HEK293 (cell line): ENCODE data around the gene DEAF1.
A peak's percentile ranks its signal among the peaks of the same experiment; 100 is the strongest.

Source experiments
- GLI2 ChIP-seq: fragments of 450-650 bp; formaldehyde crosslinking; IDR thresholded peaks from 2 replicates; pipeline ENCODE4; 2017; ENCODE audit warnings: missing biosample characterization, missing genetic modification characterization, low read depth, borderline replicate concordance
- GLIS1 ChIP-seq: fragments of 450-650 bp; formaldehyde crosslinking; IDR thresholded peaks from 2 replicates; pipeline ENCODE4 v1.5.1; 2016; ENCODE audit warnings: missing biosample characterization, missing genetic modification characterization
- HOXC10 ChIP-seq: sonication (generic); formaldehyde crosslinking; IDR thresholded peaks from 2 replicates; pipeline ENCODE4 v1.8.1; 2023; ENCODE audit warnings: mild to moderate bottlenecking, missing genetic modification reagents
- MYNN ChIP-seq: fragments of 450-650 bp; formaldehyde crosslinking; IDR thresholded peaks from 2 replicates; pipeline ENCODE4 v1.5.1; 2016; ENCODE audit warnings: missing biosample characterization, missing genetic modification characterization, borderline replicate concordance
- PATZ1 ChIP-seq: fragments of 450-650 bp; formaldehyde crosslinking; IDR thresholded peaks from 2 replicates; pipeline ENCODE4 v1.5.1; 2016; ENCODE audit warnings: missing biosample characterization, missing genetic modification characterization
- SCRT1 ChIP-seq: fragments of 450-650 bp; formaldehyde crosslinking; IDR thresholded peaks from 2 replicates; pipeline ENCODE4 v1.5.1; 2016; ENCODE audit warnings: missing biosample characterization, missing genetic modification characterization, borderline replicate concordance
- SP3 ChIP-seq: fragments of 450-650 bp; formaldehyde crosslinking; IDR thresholded peaks from 2 replicates; pipeline ENCODE4 v1.5.1; 2016; ENCODE audit warnings: missing biosample characterization, missing genetic modification characterization
- ZBTB17 ChIP-seq: fragments of 450-650 bp; formaldehyde crosslinking; IDR thresholded peaks from 2 replicates; pipeline ENCODE4 v1.5.1; 2016; ENCODE audit warnings: missing biosample characterization, missing genetic modification characterization
- ZBTB20 ChIP-seq: fragments of 450-650 bp; formaldehyde crosslinking; IDR thresholded peaks from 2 replicates; pipeline ENCODE4 v1.5.1; 2016; ENCODE audit warnings: missing biosample characterization, missing genetic modification characterization
- ZBTB7A ChIP-seq: fragments of 450-650 bp; formaldehyde crosslinking; IDR thresholded peaks from 2 replicates; pipeline ENCODE4 v1.5.1; 2016; ENCODE audit warnings: low read depth, missing biosample characterization, missing genetic modification characterization
- ZFP3 ChIP-seq: fragments of 450-650 bp; formaldehyde crosslinking; IDR thresholded peaks from 2 replicates; pipeline ENCODE4 v1.5.1; 2016; ENCODE audit warnings: low read depth, missing biosample characterization, missing genetic modification characterization
- ZNF121 ChIP-seq: fragments of 450-650 bp; formaldehyde crosslinking; IDR thresholded peaks from 2 replicates; pipeline ENCODE4 v1.5.1; 2016; ENCODE audit warnings: missing biosample characterization, missing genetic modification characterization
- ZNF132 ChIP-seq: fragments of 450-650 bp; formaldehyde crosslinking; IDR thresholded peaks from 2 replicates; pipeline ENCODE4 v1.5.1; 2017; ENCODE audit warnings: missing biosample characterization, missing genetic modification characterization, borderline replicate concordance
- ZNF211 ChIP-seq: fragments of 450-650 bp; formaldehyde crosslinking; IDR thresholded peaks from 2 replicates; pipeline ENCODE4 v1.5.1; 2016; ENCODE audit warnings: low read depth, missing biosample characterization, missing genetic modification characterization
- ZNF214 ChIP-seq: fragments of 450-650 bp; formaldehyde crosslinking; IDR thresholded peaks from 2 replicates; pipeline ENCODE4 v1.5.1; 2017; ENCODE audit warnings: missing biosample characterization, mild to moderate bottlenecking, missing genetic modification characterization, borderline replicate concordance
- ZNF26 ChIP-seq: fragments of 450-650 bp; formaldehyde crosslinking; IDR thresholded peaks from 2 replicates; pipeline ENCODE4 v1.5.1; 2016; ENCODE audit warnings: missing biosample characterization, missing genetic modification characterization
- ZNF366 ChIP-seq: fragments of 450-650 bp; formaldehyde crosslinking; conservative IDR thresholded peaks from 2 replicates; pipeline ENCODE4 v1.5.1; 2016; ENCODE audit warnings: missing biosample characterization, missing genetic modification characterization
- ZNF391 ChIP-seq: fragments of 450-650 bp; formaldehyde crosslinking; IDR thresholded peaks from 2 replicates; pipeline ENCODE4 v1.5.1; 2016; ENCODE audit warnings: low read depth, missing biosample characterization, missing genetic modification characterization, borderline replicate concordance
- ZNF555 ChIP-seq: fragments of 450-650 bp; formaldehyde crosslinking; conservative IDR thresholded peaks from 2 replicates; pipeline ENCODE4 v1.5.1; 2017; ENCODE audit warnings: missing biosample characterization, mild to moderate bottlenecking, missing genetic modification characterization, inconsistent platforms
- ZNF639 ChIP-seq: fragments of 450-650 bp; formaldehyde crosslinking; IDR thresholded peaks from 2 replicates; pipeline ENCODE4 v1.5.1; 2016; ENCODE audit warnings: missing biosample characterization, missing genetic modification characterization
- ZNF654 ChIP-seq: fragments of 450-650 bp; formaldehyde crosslinking; IDR thresholded peaks from 2 replicates; pipeline ENCODE4 v1.5.1; 2016; ENCODE audit warnings: low read depth, missing biosample characterization, missing genetic modification characterization
- ZNF660 ChIP-seq: fragments of 450-650 bp; IDR thresholded peaks from 2 replicates; pipeline ENCODE4 v1.5.1; 2018; ENCODE audit warnings: missing biosample characterization, mild to moderate bottlenecking, missing genetic modification characterization
- ZNF76 ChIP-seq: fragments of 450-650 bp; formaldehyde crosslinking; IDR thresholded peaks from 2 replicates; pipeline ENCODE4; 2016; ENCODE audit warnings: low read depth, missing biosample characterization, missing genetic modification characterization, borderline replicate concordance
- ZNF785 ChIP-seq: fragments of 450-650 bp; formaldehyde crosslinking; IDR thresholded peaks from 2 replicates; pipeline ENCODE4 v1.5.1; 2016; ENCODE audit warnings: missing biosample characterization, missing genetic modification characterization
- TF ChIP-seq, protein P1 (sequence below): fragments of 450-650 bp; formaldehyde crosslinking; IDR thresholded peaks from 2 replicates; pipeline ENCODE4 v1.5.1; 2016; ENCODE audit warnings: missing biosample characterization, missing genetic modification characterization, low read depth
- TF ChIP-seq, protein P2 (sequence below): fragments of 450-650 bp; formaldehyde crosslinking; IDR thresholded peaks from 2 replicates; pipeline ENCODE4 v1.5.1; 2016; ENCODE audit warnings: missing biosample characterization, missing genetic modification characterization
- TF ChIP-seq, protein P3 (sequence below): fragments of 450-650 bp; formaldehyde crosslinking; IDR thresholded peaks from 2 replicates; pipeline ENCODE4 v1.5.1; 2016; ENCODE audit warnings: missing biosample characterization, missing genetic modification characterization

The DEAF1 gene

DNA sequence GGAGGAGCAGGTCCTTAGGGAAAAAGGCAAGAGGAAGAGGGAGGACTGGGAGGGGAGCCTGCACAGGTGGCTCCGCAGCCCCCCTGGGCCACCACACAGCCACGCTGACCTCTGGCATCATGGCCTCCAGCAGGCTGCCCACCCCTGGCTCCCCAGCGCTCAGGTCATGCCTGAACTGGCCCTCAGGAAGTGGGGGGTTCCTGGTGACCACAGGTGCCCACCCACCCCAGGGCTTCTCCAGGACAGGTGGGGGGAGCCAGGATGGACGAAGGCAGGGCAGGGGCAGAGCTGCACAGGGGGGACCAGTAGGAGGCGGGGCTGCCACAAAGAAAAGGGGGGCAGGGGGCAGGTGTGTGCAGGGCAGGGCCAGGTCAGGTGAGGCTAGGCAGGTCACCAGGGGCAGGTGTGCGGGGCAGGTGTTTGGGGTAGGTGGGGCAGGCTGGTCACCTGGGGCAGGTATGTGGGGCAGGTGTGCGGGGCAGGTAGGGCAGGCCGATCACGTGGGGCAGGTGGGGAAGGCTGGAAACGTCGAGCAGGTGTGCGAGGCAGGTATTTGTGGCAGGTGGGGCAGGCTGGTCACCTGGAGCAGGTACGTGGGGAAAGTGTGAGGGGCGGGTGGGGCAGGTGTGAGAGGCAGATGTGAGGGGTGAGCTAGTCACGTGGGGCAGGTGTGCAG, 997 bp downstream of the DEAF1 start (continued):
- no peak for TF ChIP-seq ZNF639 (tag by site-specific recombination)
- TF ChIP-seq ZNF76 (tag by site-specific recombination), result no peak
- no peak for TF ChIP-seq ZNF391
- TF ChIP-seq SCRT1 (tag by site-specific recombination), result peak; percentile 80
- TF ChIP-seq ZNF366 (tag by site-specific recombination), result no peak
- TF ChIP-seq ZNF121, result no peak
- TF ChIP-seq ZNF660, result no peak
- TF ChIP-seq ZNF654 (tag by site-specific recombination), result no peak
- no peak for TF ChIP-seq ZBTB17 (tag by site-specific recombination)
- TF ChIP-seq ZNF785, result no peak
- TF ChIP-seq MYNN (tag by site-specific recombination), result no peak
- no peak for TF ChIP-seq ZNF555
- TF ChIP-seq ZNF132 (tag by site-specific recombination), result no peak
- peak; percentile 55; the same call in 1 of the 2 replicates for TF ChIP-seq PATZ1 (tag by site-specific recombination)
- TF ChIP-seq, protein P1, sequence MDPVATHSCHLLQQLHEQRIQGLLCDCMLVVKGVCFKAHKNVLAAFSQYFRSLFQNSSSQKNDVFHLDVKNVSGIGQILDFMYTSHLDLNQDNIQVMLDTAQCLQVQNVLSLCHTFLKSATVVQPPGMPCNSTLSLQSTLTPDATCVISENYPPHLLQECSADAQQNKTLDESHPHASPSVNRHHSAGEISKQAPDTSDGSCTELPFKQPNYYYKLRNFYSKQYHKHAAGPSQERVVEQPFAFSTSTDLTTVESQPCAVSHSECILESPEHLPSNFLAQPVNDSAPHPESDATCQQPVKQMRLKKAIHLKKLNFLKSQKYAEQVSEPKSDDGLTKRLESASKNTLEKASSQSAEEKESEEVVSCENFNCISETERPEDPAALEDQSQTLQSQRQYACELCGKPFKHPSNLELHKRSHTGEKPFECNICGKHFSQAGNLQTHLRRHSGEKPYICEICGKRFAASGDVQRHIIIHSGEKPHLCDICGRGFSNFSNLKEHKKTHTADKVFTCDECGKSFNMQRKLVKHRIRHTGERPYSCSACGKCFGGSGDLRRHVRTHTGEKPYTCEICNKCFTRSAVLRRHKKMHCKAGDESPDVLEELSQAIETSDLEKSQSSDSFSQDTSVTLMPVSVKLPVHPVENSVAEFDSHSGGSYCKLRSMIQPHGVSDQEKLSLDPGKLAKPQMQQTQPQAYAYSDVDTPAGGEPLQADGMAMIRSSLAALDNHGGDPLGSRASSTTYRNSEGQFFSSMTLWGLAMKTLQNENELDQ (tag by site-specific recombination), result no peak
- TF ChIP-seq ZBTB7A (tag by site-specific recombination), result no peak
- no peak for TF ChIP-seq ZFP3 (tag by site-specific recombination)
- TF ChIP-seq ZNF211 (tag by site-specific recombination), result no peak
- no peak for TF ChIP-seq GLI2 (tag by site-specific recombination)
- TF ChIP-seq GLIS1, result peak; percentile 41; the same call in 1 of the 2 replicates
- TF ChIP-seq ZNF26 (tag by site-specific recombination), result no peak
- no peak for TF ChIP-seq SP3 (tag by site-specific recombination)
- TF ChIP-seq, protein P2, sequence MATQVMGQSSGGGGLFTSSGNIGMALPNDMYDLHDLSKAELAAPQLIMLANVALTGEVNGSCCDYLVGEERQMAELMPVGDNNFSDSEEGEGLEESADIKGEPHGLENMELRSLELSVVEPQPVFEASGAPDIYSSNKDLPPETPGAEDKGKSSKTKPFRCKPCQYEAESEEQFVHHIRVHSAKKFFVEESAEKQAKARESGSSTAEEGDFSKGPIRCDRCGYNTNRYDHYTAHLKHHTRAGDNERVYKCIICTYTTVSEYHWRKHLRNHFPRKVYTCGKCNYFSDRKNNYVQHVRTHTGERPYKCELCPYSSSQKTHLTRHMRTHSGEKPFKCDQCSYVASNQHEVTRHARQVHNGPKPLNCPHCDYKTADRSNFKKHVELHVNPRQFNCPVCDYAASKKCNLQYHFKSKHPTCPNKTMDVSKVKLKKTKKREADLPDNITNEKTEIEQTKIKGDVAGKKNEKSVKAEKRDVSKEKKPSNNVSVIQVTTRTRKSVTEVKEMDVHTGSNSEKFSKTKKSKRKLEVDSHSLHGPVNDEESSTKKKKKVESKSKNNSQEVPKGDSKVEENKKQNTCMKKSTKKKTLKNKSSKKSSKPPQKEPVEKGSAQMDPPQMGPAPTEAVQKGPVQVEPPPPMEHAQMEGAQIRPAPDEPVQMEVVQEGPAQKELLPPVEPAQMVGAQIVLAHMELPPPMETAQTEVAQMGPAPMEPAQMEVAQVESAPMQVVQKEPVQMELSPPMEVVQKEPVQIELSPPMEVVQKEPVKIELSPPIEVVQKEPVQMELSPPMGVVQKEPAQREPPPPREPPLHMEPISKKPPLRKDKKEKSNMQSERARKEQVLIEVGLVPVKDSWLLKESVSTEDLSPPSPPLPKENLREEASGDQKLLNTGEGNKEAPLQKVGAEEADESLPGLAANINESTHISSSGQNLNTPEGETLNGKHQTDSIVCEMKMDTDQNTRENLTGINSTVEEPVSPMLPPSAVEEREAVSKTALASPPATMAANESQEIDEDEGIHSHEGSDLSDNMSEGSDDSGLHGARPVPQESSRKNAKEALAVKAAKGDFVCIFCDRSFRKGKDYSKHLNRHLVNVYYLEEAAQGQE (tag by site-specific recombination), result no peak
- no peak for TF ChIP-seq ZBTB20 (tag by site-specific recombination)
- no peak for TF ChIP-seq HOXC10 (CRISPR knock-in tag)
- TF ChIP-seq, protein P3, sequence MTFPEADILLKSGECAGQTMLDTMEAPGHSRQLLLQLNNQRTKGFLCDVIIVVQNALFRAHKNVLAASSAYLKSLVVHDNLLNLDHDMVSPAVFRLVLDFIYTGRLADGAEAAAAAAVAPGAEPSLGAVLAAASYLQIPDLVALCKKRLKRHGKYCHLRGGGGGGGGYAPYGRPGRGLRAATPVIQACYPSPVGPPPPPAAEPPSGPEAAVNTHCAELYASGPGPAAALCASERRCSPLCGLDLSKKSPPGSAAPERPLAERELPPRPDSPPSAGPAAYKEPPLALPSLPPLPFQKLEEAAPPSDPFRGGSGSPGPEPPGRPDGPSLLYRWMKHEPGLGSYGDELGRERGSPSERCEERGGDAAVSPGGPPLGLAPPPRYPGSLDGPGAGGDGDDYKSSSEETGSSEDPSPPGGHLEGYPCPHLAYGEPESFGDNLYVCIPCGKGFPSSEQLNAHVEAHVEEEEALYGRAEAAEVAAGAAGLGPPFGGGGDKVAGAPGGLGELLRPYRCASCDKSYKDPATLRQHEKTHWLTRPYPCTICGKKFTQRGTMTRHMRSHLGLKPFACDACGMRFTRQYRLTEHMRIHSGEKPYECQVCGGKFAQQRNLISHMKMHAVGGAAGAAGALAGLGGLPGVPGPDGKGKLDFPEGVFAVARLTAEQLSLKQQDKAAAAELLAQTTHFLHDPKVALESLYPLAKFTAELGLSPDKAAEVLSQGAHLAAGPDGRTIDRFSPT (tag by site-specific recombination), result no peak; the same call in 1 of the 2 replicates
- TF ChIP-seq ZNF214 (tag by site-specific recombination), result no peak
